Liver (tissue), 3 donors: ENCODE results near the gene ALPK3.

Source experiments
- FOXA2 ChIP-seq: IDR thresholded peaks from 2 replicates; pipeline ENCODE4 v1.6.1; 2016; ENCODE audit warnings: antibody characterized with exemption
- RAD21 ChIP-seq, 2 donors: IDR thresholded peaks; 2 replicates each; pipeline ENCODE4 v1.6.1; 2016; ENCODE audit warnings: antibody characterized with exemption in 2 of 2, mild to moderate bottlenecking in 2 of 2
- REST ChIP-seq: IDR thresholded peaks from 2 replicates; pipeline ENCODE4 v1.6.1; 2016; ENCODE audit warnings: antibody characterized with exemption, mild to moderate bottlenecking
- RXRA ChIP-seq, 2 donors: IDR thresholded peaks; 2 replicates each; pipeline ENCODE4 v1.6.1; 2017 to 2018; ENCODE audit warnings: antibody characterized with exemption in 2 of 2, mild to moderate bottlenecking in 1 of 2
- TAF1 ChIP-seq: conservative IDR thresholded peaks from 2 replicates; pipeline ENCODE4 v1.6.1; 2016; ENCODE audit warnings: antibody characterized with exemption, mild to moderate bottlenecking
- YY1 ChIP-seq: IDR thresholded peaks from 2 replicates; pipeline ENCODE4 v1.6.1; 2016; ENCODE audit warnings: antibody characterized with exemption, mild to moderate bottlenecking
- TF ChIP-seq, protein P1 (sequence below): fragments of 150-350 bp; IDR thresholded peaks from 2 replicates; pipeline ENCODE4 v1.5.1; 2017; ENCODE audit warnings: improper control_type of control experiment, low read depth, low read length; ENCODE audit not compliant: missing input control
- TF ChIP-seq, protein P2 (sequence below): IDR thresholded peaks from 2 replicates; pipeline ENCODE4 v1.6.1; 2016; ENCODE audit warnings: antibody characterized with exemption
- donor health status: healthy.
- donor health status: healthy.

- TF ChIP-seq, protein P1, sequence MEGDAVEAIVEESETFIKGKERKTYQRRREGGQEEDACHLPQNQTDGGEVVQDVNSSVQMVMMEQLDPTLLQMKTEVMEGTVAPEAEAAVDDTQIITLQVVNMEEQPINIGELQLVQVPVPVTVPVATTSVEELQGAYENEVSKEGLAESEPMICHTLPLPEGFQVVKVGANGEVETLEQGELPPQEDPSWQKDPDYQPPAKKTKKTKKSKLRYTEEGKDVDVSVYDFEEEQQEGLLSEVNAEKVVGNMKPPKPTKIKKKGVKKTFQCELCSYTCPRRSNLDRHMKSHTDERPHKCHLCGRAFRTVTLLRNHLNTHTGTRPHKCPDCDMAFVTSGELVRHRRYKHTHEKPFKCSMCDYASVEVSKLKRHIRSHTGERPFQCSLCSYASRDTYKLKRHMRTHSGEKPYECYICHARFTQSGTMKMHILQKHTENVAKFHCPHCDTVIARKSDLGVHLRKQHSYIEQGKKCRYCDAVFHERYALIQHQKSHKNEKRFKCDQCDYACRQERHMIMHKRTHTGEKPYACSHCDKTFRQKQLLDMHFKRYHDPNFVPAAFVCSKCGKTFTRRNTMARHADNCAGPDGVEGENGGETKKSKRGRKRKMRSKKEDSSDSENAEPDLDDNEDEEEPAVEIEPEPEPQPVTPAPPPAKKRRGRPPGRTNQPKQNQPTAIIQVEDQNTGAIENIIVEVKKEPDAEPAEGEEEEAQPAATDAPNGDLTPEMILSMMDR, result no peak
- TF ChIP-seq RXRA (IDR thresholded peaks at IDR 0.05) (no peak), RAD21 (IDR thresholded peaks at IDR 0.05) (no peak), YY1 (no peak), FOXA2 (no peak), REST (no peak), TAF1 (no peak)
- TF ChIP-seq, protein P2, sequence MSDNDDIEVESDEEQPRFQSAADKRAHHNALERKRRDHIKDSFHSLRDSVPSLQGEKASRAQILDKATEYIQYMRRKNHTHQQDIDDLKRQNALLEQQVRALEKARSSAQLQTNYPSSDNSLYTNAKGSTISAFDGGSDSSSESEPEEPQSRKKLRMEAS, result no peak
These were observed 41.2 kb upstream of the ALPK3 start for GRCh38 chr15:84775867-84776449.
